ENCODE results near the gene SCYGR4.
"Not testable (repeated sequence)": the region's sequence is repeated elsewhere in the genome, so short reads cannot be mapped to it uniquely, and the experiment has no call there.

SCYGR4 gene

GRCh38 chr2:227579791-227580190, 37.5 kb upstream of the SCYGR4 start:
- Histone ChIP-seq H3K27ac (no peak overlapping the region), H3K4me3 (no peak overlapping the region)
- TF ChIP-seq CTCF (IDR thresholded peaks at IDR 0.05), result no peak
- no peak for DNase-seq (ENCODE audit: low spot score)

DNA sequence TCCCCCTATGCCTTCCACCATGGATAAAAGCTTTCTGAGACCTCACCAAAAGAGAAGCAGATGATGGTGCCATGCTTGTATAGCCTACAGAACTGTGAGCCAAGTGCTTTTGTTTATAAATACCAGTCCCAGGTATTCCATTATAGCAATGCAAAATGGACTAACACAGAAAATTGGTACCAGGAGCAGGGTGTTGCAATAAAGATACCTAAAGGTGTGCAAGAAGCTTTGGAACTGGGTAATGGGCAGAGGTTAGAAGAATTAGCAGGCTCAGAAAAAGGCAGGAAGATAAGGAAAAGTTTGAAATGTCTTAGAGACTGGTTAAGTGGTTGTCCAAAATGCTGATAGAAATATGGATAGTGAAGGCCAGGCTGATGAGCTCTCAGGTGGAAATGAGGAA, 34.9 kb upstream of the SCYGR4 start:
- no peak for DNase-seq (ENCODE audit: low spot score)
- TF ChIP-seq CTCF (IDR thresholded peaks at IDR 0.05), result no peak
- no peak overlapping the region for H3K4me3 ChIP-seq
- no peak overlapping the region for H3K27ac ChIP-seq

DNA sequence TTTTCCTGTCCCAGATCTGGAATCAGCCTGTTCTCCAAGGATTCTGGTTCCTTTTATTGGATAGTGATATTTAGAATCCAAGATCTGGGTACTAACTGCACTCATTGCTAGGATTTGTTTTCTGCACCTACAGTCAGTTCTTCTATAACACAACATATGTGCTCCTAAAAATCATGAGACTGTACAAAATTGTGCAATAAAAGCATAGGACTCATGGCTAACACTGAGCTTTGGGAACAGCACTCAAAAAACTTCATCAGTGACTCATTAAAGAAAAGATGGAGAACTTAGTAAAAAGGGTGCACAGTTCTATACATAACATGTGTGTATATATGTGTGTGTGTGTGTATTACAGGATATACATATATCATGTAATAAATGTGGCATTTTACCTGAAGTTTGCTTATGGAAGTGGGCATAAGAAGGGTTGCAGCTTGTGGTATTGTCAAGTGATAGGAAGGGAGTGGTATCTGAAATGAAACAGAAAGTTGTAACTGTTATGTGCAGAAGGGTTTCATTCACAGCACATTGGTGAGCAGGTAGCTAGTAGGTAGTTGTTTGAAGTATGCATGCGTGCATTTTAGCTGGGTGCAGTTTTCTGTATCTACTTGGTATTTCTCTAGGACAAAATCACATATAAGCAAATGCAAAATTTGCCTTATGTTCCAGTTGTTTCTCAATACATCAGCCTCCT, 24.5 kb upstream of the SCYGR4 start:
- no peak overlapping the region for H3K27ac ChIP-seq
- no peak for DNase-seq (ENCODE audit: low spot score)
- H3K4me3 ChIP-seq, result no peak overlapping the region
- TF ChIP-seq CTCF (IDR thresholded peaks at IDR 0.05), result no peak

DNA sequence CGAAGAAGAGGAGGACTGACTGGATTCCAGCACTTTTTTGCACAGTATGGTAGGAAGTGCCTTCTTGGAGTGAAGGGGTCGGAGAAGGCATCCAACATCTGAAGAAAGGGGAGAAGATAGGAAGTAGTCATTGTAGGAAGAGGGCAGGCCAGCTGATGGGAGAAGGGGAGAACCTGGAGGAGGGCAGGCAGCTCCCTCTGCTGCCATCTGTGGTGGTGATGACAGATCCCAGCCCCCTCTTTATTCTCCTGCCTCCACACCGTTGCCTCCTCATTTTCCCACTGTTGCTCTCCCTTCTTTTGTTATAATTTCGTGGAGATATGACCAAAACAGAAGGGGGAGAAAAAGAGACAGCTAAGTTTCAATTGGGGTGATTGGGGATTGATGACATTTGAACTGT, 21.5 kb upstream of the SCYGR4 start:
- H3K27ac ChIP-seq, result no peak overlapping the region
- no peak overlapping the region for H3K4me3 ChIP-seq
- TF ChIP-seq CTCF (IDR thresholded peaks at IDR 0.05), result no peak
- DNase-seq (ENCODE audit: low spot score), result no peak

GRCh38 chr2:227597036-227597435, 20.3 kb upstream of the SCYGR4 start:
- H3K27ac ChIP-seq, result no peak overlapping the region
- H3K4me3 ChIP-seq, result no peak overlapping the region
- TF ChIP-seq CTCF (IDR thresholded peaks at IDR 0.05), result no peak
- DNase-seq (ENCODE audit: low spot score), result no peak

GRCh38 chr2:227597998-227598397, 19.3 kb upstream of the SCYGR4 start:
- H3K27ac ChIP-seq, result no peak overlapping the region
- DNase-seq (ENCODE audit: low spot score), result no peak
- no peak overlapping the region for H3K4me3 ChIP-seq
- TF ChIP-seq CTCF (IDR thresholded peaks at IDR 0.05), result no peak

- DNase-seq (ENCODE audit: low spot score), result not testable (repeated sequence)
Measured at GRCh38 chr2:227598835-227599503, 18.3 kb upstream of the SCYGR4 start, which contains the start of gene SCYGR2. Gene SCYGR2, plus strand, starts transcription at chr2:227598893. Its CDS starts 0 bp downstream, at chr2:227598893.

More at GRCh38 chr2:227598835-227599503, 18.3 kb upstream of the SCYGR4 start, which contains the start of gene SCYGR2:
- not testable (repeated sequence) for H3K4me3 ChIP-seq, H3K27ac ChIP-seq

Data from coronary artery (tissue), 2 donors.